Measurements from ENCODE around the gene RHCE.
"Not testable (repeated sequence)": the region's sequence is repeated elsewhere in the genome, so short reads cannot be mapped to it uniquely, and the experiment has no call there.

The RHCE gene

GRCh38 chr1:25432749-25433388, 12.2 kb upstream of the RHCE start:
- no peak for DNase-seq

GRCh38 chr1:25431955-25432719, 11.5 kb upstream of the RHCE start:
- DNase-seq, result no peak

GRCh38 chr1:25430967-25431881, 10.6 kb upstream of the RHCE start:
- peak; percentile 58 for DNase-seq

GRCh38 chr1:25430073-25430966, 9.7 kb upstream of the RHCE start, which contains the start of gene MACO1:
MACO1 (plus strand) TSS chr1:25430897; CDS start chr1:25431099, 202 bp downstream.
- DNase-seq, result peak; percentile 92

- no peak for DNase-seq
Observed at GRCh38 chr1:25428475-25429166, 8.0 kb upstream of the RHCE start.

- no peak for DNase-seq
Observed at GRCh38 chr1:25427696-25428095, 7.1 kb upstream of the RHCE start.

- DNase-seq, result no peak
Observed at GRCh38 chr1:25425098-25426085, 4.8 kb upstream of the RHCE start.

- DNase-seq, result not testable (repeated sequence)
Observed at GRCh38 chr1:25423206-25423605, 2.6 kb upstream of the RHCE start.

GRCh38 chr1:25419339-25419738, 1.3 kb downstream of the RHCE start:
- not testable (repeated sequence) for DNase-seq

GRCh38 chr1:25417280-25417679, 3.3 kb downstream of the RHCE start:
- DNase-seq, result not testable (repeated sequence)

GRCh38 chr1:25414578-25414977, 6.0 kb downstream of the RHCE start:
- not testable (repeated sequence) for DNase-seq

GRCh38 chr1:25414157-25414556, 6.5 kb downstream of the RHCE start:
- DNase-seq, result not testable (repeated sequence)

GRCh38 chr1:25412872-25413623, 7.6 kb downstream of the RHCE start:
- DNase-seq, result not testable (repeated sequence)

- DNase-seq, result not testable (repeated sequence)
Observed at GRCh38 chr1:25409641-25410427, 10.8 kb downstream of the RHCE start.

- DNase-seq, result peak; percentile 15
Observed at GRCh38 chr1:25405731-25406305, 14.8 kb downstream of the RHCE start.

GRCh38 chr1:25402947-25403803, 17.4 kb downstream of the RHCE start:
- DNase-seq, result not testable (repeated sequence)

GRCh38 chr1:25398079-25398478, 22.5 kb downstream of the RHCE start:
- DNase-seq, result not testable (repeated sequence)

Measured in NCI-H146 (cell line).